HCT116 (cell line): ENCODE data around the gene TCEA2. TPM values are rescaled to one million over a fixed set of nuclear protein-coding genes. Genes with fewer than 3 reads are reported as not detected.

Experiments
- ATAC-seq: fragments of 200-7000 bp; cut with Tn5 transposase; 2 replicates; pipeline ENCODE4 v1.9.1; 2020; ENCODE audit warnings: mild to moderate bottlenecking, moderate library complexity
- BruUV-seq: library from RNA; stranded (reverse); fragments of 400-500 nt; replicated peaks from 2 replicates; lab custom pipeline; 2021; lab: Mats Ljungman, UMichigan
- CTCF ChIA-PET: fragments of 300-600 bp; sonication (Branson Sonifier 250); formaldehyde crosslinking; loops from one replicate; lab custom pipeline; 2021; ENCODE audit warnings: antibody characterized with exemption; lab: Charles Lee
- POLR2A ChIA-PET: fragments of 300-600, 350-600 bp; sonication (Branson Sonifier 250); formaldehyde crosslinking; loops from one replicate; lab custom pipeline; 2021; ENCODE audit warnings: antibody characterized with exemption; lab: Charles Lee
- RAD21 ChIA-PET, 2 experiments: fragments of 300-600 bp; sonication (Branson Sonifier 250); formaldehyde crosslinking; loops; one replicate each; lab custom pipeline; 2023; ENCODE audit warnings: low total read pairs in 2 of 2; ENCODE audit not compliant: uncharacterized antibody in 2 of 2, unreplicated experiment in 2 of 2, low non-redundant PET in 1 of 2; lab: Charles Lee
- DNase-seq: peaks from one replicate; pipeline ENCODE4 v3.0.0-alpha.2; 2010; ENCODE audit warnings: low read depth, low spot score
- H2AFZ ChIP-seq: fragments of 200-600 bp; shearing (Covaris generic), sonication (generic); 2 replicates; pipeline ENCODE4 v1.6.1; 2017; ENCODE audit warnings: low read depth, mixed run types, mixed read lengths, antibody characterized with exemption, low read length; ENCODE audit not compliant: poor library complexity, severe bottlenecking
- H3K27ac ChIP-seq: 2 replicates; pipeline ENCODE4 v1.5.1; 2012; ENCODE audit warnings: low read depth, low read length
- H3K27me3 ChIP-seq: fragments of 200-600 bp; sonication (generic); 2 replicates; pipeline ENCODE4 v1.6.1; 2016; ENCODE audit warnings: mixed run types, low read length, mixed read lengths; ENCODE audit not compliant: insufficient read depth
- H3K36me3 ChIP-seq, 2 experiments: fragments of 200-500 bp in 1 of 2; fragments of 200-600 bp in 1 of 2; sonication (Bioruptor generic) in 1 of 2; sonication (generic) in 1 of 2; 2 replicates each; pipeline versions ENCODE4 v1.5.1 to v1.6.1; 2014 to 2016; ENCODE audit warnings: low read length in 2 of 2, inconsistent platforms in 1 of 2, mixed read lengths in 1 of 2, mixed run types in 1 of 2; ENCODE audit not compliant: insufficient read depth in 2 of 2, control insufficient read depth in 1 of 2
- H3K4me1 ChIP-seq, 2 experiments: fragments of 200-600 bp in 1 of 2; sonication (generic) in 1 of 2; 2 replicates each; pipeline versions ENCODE4 v1.5.1 to v1.6.1; 2012 to 2017; ENCODE audit warnings: low read length in 2 of 2, inconsistent platforms in 1 of 2, mild to moderate bottlenecking in 1 of 2, mixed read lengths in 1 of 2, mixed run types in 1 of 2, moderate library complexity in 1 of 2; ENCODE audit not compliant: insufficient read depth in 2 of 2, control insufficient read depth in 1 of 2
- H3K4me2 ChIP-seq: fragments of 200-600 bp; sonication (generic); 2 replicates; pipeline ENCODE4 v1.6.1; 2017; ENCODE audit warnings: mixed run types, low read length, mixed read lengths
- H3K4me3 ChIP-seq, 2 experiments: fragments of 200-600 bp in 1 of 2; sonication (generic) in 1 of 2; replicated peaks in 1 of 2; 2 replicates each; pipeline ENCODE4 v1.5.1; 2011 to 2016; ENCODE audit warnings: low read length in 2 of 2, control low read depth in 1 of 2, low read depth in 1 of 2, mild to moderate bottlenecking in 1 of 2, mixed read lengths in 1 of 2, mixed run types in 1 of 2
- H3K79me2 ChIP-seq: fragments of 200-600 bp; sonication (generic); 2 replicates; pipeline ENCODE4 v1.6.1; 2017; ENCODE audit warnings: mild to moderate bottlenecking, mixed run types, low read length, moderate library complexity, mixed read lengths; ENCODE audit not compliant: insufficient read depth
- H3K9ac ChIP-seq: fragments of 200-600 bp; sonication (generic); 2 replicates; pipeline ENCODE4 v1.6.1; 2016; ENCODE audit warnings: low read length, mixed read lengths
- H3K9me2 ChIP-seq: fragments of 200-600 bp; sonication (generic), shearing (Covaris generic); 2 replicates; pipeline ENCODE4 v1.6.1; 2017; ENCODE audit warnings: mixed run types, mild to moderate bottlenecking, moderate library complexity; ENCODE audit not compliant: insufficient read depth
- H3K9me3 ChIP-seq, 2 experiments: fragments of 200-500 bp in 1 of 2; fragments of 200-600 bp in 1 of 2; sonication (Bioruptor generic) in 1 of 2; sonication (generic) in 1 of 2; 2 replicates each; pipeline ENCODE4 v1.6.1; 2014 to 2017; ENCODE audit warnings: low read length in 2 of 2, mixed read lengths in 2 of 2, inconsistent platforms in 1 of 2, low read depth in 1 of 2, mild to moderate bottlenecking in 1 of 2, mixed run types in 1 of 2, moderate library complexity in 1 of 2; ENCODE audit not compliant: control insufficient read depth in 1 of 2, insufficient read depth in 1 of 2
- H4K20me1 ChIP-seq: fragments of 200-600 bp; sonication (generic), shearing (Covaris generic); 2 replicates; pipeline ENCODE4 v1.6.1; 2017; ENCODE audit warnings: mixed run types, mild to moderate bottlenecking, moderate library complexity; ENCODE audit not compliant: insufficient read depth
- ATF3 ChIP-seq: IDR thresholded peaks from 2 replicates; pipeline ENCODE4 v1.6.1; 2012
- CBX3 ChIP-seq: IDR thresholded peaks from 2 replicates; pipeline ENCODE4 v1.6.1; 2012; ENCODE audit warnings: low read depth
- CEBPB ChIP-seq: IDR thresholded peaks from 2 replicates; pipeline ENCODE4 v1.6.1; 2012; ENCODE audit warnings: low read depth
- CTCF ChIP-seq, 3 experiments: fragments of 200-600 bp in 1 of 3; sonication (generic) in 1 of 3; IDR thresholded peaks in 2 of 3; conservative IDR thresholded peaks in 1 of 3; 2 replicates each; pipeline ENCODE4 v1.5.1; 2012 to 2017; ENCODE audit warnings: low read depth in 2 of 3, low read length in 2 of 3, antibody characterized with exemption in 1 of 3, borderline replicate concordance in 1 of 3, control low read depth in 1 of 3, mild to moderate bottlenecking in 1 of 3, mixed read lengths in 1 of 3, mixed run types in 1 of 3, moderate library complexity in 1 of 3; ENCODE audit not compliant: insufficient read depth in 1 of 3
- ELF1 ChIP-seq: IDR thresholded peaks from 2 replicates; pipeline ENCODE4 v1.6.1; 2012; ENCODE audit warnings: low read depth, borderline replicate concordance
- EZH2 ChIP-seq: fragments of 200-600 bp; sonication (generic); IDR thresholded peaks from 2 replicates; pipeline ENCODE4 v1.6.1; 2017; ENCODE audit warnings: antibody characterized with exemption, mixed run types
- EZH2phosphoT487 ChIP-seq: fragments of 200-600 bp; IDR thresholded peaks from 2 replicates; pipeline ENCODE4 v1.6.1; 2018; ENCODE audit warnings: antibody characterized with exemption, borderline replicate concordance
- FOSL1 ChIP-seq: IDR thresholded peaks from 2 replicates; pipeline ENCODE4 v1.6.1; 2012; ENCODE audit warnings: low read depth
- JUND ChIP-seq: IDR thresholded peaks from 2 replicates; pipeline ENCODE4 v1.6.1; 2012
- RAD21 ChIP-seq: IDR thresholded peaks from 2 replicates; pipeline ENCODE4 v1.6.1; 2012; ENCODE audit warnings: low read depth, mild to moderate bottlenecking
- SP1 ChIP-seq: IDR thresholded peaks from 2 replicates; pipeline ENCODE4 v1.6.1; 2012; ENCODE audit warnings: low read depth
- SRF ChIP-seq: IDR thresholded peaks from 2 replicates; pipeline ENCODE4 v1.6.1; 2012; ENCODE audit warnings: low read depth
- TCF7L2 ChIP-seq: IDR thresholded peaks from 2 replicates; pipeline ENCODE4 v1.7.0; 2011; ENCODE audit warnings: borderline replicate concordance, inconsistent platforms; ENCODE audit not compliant: insufficient read depth, insufficient read length; ENCODE audit errors: extremely low read depth
- YY1 ChIP-seq: IDR thresholded peaks from 2 replicates; pipeline ENCODE4 v1.6.1; 2011; ENCODE audit warnings: low read length, low read depth, moderate library complexity, mild to moderate bottlenecking; ENCODE audit not compliant: insufficient replicate concordance; ENCODE audit errors: extremely low read depth
- intact Hi-C: fragments of 100-400 bp; cut with micrococcal nuclease; formaldehyde crosslinking; loops from 2 replicates; pipeline ENCODE4 v1.10.0; 2022
- total RNA-seq: library from RNA; stranded (reverse); gene quantifications from one replicate; pipeline ENCODE4 v1.2.1, GENCODE V29; 2021; ENCODE audit not compliant: unreplicated experiment

TCEA2 gene
- total RNA-seq, 1 experiment from 2014 or later: 29.7 TPM

GRCh38 chr20:64047046-64047389, 16.0 kb upstream of the TCEA2 start:
- no peak overlapping the region for H3K4me3 ChIP-seq
- intact Hi-C loops: no loop called here
- POLR2A ChIA-PET: interaction anchor here (0.7 kb wide), 1 partner anchor 9 kb away, joined by 3 read pairs; no protein-coding TSS in a partner anchor
- DNase-seq (no peak), ATAC-seq (no peak)
- H2AFZ ChIP-seq: no peak overlapping the region
- TF ChIP-seq CEBPB (no peak), CBX3 (no peak), ATF3 (no peak), YY1 (no peak), JUND (no peak), TCF7L2 (no peak), EZH2phosphoT487 (no peak), ELF1 (no peak), SP1 (no peak), SRF (no peak), FOSL1 (no peak), EZH2 (no peak), RAD21 (no peak), CTCF (IDR thresholded peaks at IDR 0.05 in 2 of 3, conservative IDR thresholded peaks at IDR 0.05 in 1 of 3; ENCODE audit: borderline replicate concordance in 1 of 3, insufficient read depth in 1 of 3, low read depth in 2 of 3, low read length in 2 of 3) (no peak)
- no peak overlapping the region for H3K4me2 ChIP-seq
- no peak overlapping the region for H3K27ac ChIP-seq
- H3K36me3 ChIP-seq: no peaks in the 10 kb centered on the region
- TSS peak; percentile 60 for BruUV-seq
- CTCF ChIA-PET: interaction anchor here (1.1 kb wide), 1 partner anchor 8 kb away, joined by 3 read pairs; no protein-coding TSS in a partner anchor
- peaks cover 27 to 34% of the 10 kb centered on the region in 2 experiments for H3K4me1 ChIP-seq
- no peak overlapping the region for H3K9ac ChIP-seq
- no peaks in the 10 kb centered on the region for H3K9me2 ChIP-seq
- no peaks in the 10 kb centered on the region for H3K27me3 ChIP-seq
- H4K20me1 ChIP-seq: no peaks in the 10 kb centered on the region
- H3K79me2 ChIP-seq: no peaks in the 10 kb centered on the region
- RAD21 ChIA-PET: no interaction called here
- H3K9me3 ChIP-seq: no peaks in the 10 kb centered on the region
